Hepatocyte (in vitro differentiated cells): ENCODE data around the gene SEZ6L2. TPM values are rescaled to one million over a fixed set of nuclear protein-coding genes. Genes with fewer than 3 reads are reported as not detected.
"Not testable (repeated sequence)": the region's sequence is repeated elsewhere in the genome, so short reads cannot be mapped to it uniquely, and the experiment has no call there.

Experiments
- DNase-seq: peaks from one replicate; pipeline ENCODE4 v3.0.0-alpha.2; 2016; ENCODE audit warnings: low spot score
- H2AFZ ChIP-seq: fragments of 200-600 bp; sonication (generic); 2 replicates; pipeline ENCODE4 v1.6.0; 2016; ENCODE audit warnings: antibody characterized with exemption, mild to moderate bottlenecking
- H3K27ac ChIP-seq: fragments of 200-600 bp; sonication (generic); 2 replicates; pipeline ENCODE4 v1.5.1; 2016; ENCODE audit warnings: mild to moderate bottlenecking
- H3K27me3 ChIP-seq: fragments of 200-600 bp; sonication (generic); 2 replicates; pipeline ENCODE4 v1.6.1; 2016
- H3K36me3 ChIP-seq: fragments of 200-600 bp; sonication (generic); replicated peaks from 2 replicates; pipeline ENCODE4 v1.5.1; 2016; ENCODE audit warnings: low read depth; ENCODE audit not compliant: insufficient read depth
- H3K4me1 ChIP-seq: fragments of 200-600 bp; sonication (generic); 2 replicates; pipeline ENCODE4 v1.5.1; 2016; ENCODE audit warnings: mild to moderate bottlenecking, moderate library complexity; ENCODE audit not compliant: insufficient read depth
- H3K4me2 ChIP-seq: fragments of 200-600 bp; sonication (generic); 2 replicates; pipeline ENCODE4 v1.6.0; 2016
- H3K4me3 ChIP-seq: fragments of 200-600 bp; sonication (generic); 2 replicates; pipeline ENCODE4 v1.5.1; 2016; ENCODE audit warnings: mild to moderate bottlenecking
- H3K79me2 ChIP-seq: fragments of 200-600 bp; sonication (generic); 2 replicates; pipeline ENCODE4 v1.6.0; 2017; ENCODE audit warnings: mild to moderate bottlenecking
- H3K9me2 ChIP-seq: fragments of 200-600 bp; sonication (generic); replicated peaks from 2 replicates; pipeline ENCODE4 v1.6.0; 2017; ENCODE audit warnings: mild to moderate bottlenecking; ENCODE audit not compliant: insufficient read depth
- H3K9me3 ChIP-seq: fragments of 200-600 bp; sonication (generic); 2 replicates; pipeline ENCODE4 v1.5.1; 2016; ENCODE audit warnings: low read depth, mild to moderate bottlenecking
- H4K20me1 ChIP-seq: fragments of 200-600 bp; sonication (generic); 2 replicates; pipeline ENCODE4 v1.6.0; 2016; ENCODE audit warnings: mild to moderate bottlenecking; ENCODE audit not compliant: insufficient read depth, poor library complexity, severe bottlenecking
- EZH2 ChIP-seq: fragments of 200-600 bp; sonication (generic); IDR thresholded peaks from 2 replicates; pipeline ENCODE4 v1.6.1; 2016; ENCODE audit warnings: antibody characterized with exemption, mild to moderate bottlenecking, borderline replicate concordance
- EZH2phosphoT487 ChIP-seq: fragments of 200-600 bp; sonication (generic); IDR thresholded peaks from one replicate; pipeline ENCODE4 v1.6.1; 2018; ENCODE audit warnings: antibody characterized with exemption, mild to moderate bottlenecking, low read depth, moderate library complexity; ENCODE audit not compliant: unreplicated experiment, severe bottlenecking
- WGBS: methylation state at CpG from one replicate; pipeline ENCODE4 v1.1.6; 2016; ENCODE audit warnings: low lambda C conversion rate; ENCODE audit errors: missing lambda C conversion rate; 5-methylcytosine and 5-hydroxymethylcytosine counted together
- polyA plus RNA-seq: library from polyadenylated mRNA; unstranded; fragments of >200 nt; fragmentation: Nextera tagmentation; extraction: Ambion mirVana; gene quantifications from 2 replicates; pipeline ENCODE4 v1.2.1, GENCODE V29; 2016
- total RNA-seq: library from RNA; depleted of rRNA; stranded (reverse); fragments of >200 nt; gene quantifications from 2 replicates; pipeline ENCODE4 v1.2.3, GENCODE V29; 2014
- TF ChIP-seq, protein P1 (sequence below): fragments of 200-600 bp; sonication (generic); IDR thresholded peaks from 2 replicates; pipeline ENCODE4 v1.5.1; 2016; ENCODE audit warnings: antibody characterized with exemption, mild to moderate bottlenecking; ENCODE audit not compliant: poor library complexity

The SEZ6L2 gene
- total and polyA plus RNA-seq, 2 experiments from 2014 or later: 36.1 to 39.9 TPM

DNA sequence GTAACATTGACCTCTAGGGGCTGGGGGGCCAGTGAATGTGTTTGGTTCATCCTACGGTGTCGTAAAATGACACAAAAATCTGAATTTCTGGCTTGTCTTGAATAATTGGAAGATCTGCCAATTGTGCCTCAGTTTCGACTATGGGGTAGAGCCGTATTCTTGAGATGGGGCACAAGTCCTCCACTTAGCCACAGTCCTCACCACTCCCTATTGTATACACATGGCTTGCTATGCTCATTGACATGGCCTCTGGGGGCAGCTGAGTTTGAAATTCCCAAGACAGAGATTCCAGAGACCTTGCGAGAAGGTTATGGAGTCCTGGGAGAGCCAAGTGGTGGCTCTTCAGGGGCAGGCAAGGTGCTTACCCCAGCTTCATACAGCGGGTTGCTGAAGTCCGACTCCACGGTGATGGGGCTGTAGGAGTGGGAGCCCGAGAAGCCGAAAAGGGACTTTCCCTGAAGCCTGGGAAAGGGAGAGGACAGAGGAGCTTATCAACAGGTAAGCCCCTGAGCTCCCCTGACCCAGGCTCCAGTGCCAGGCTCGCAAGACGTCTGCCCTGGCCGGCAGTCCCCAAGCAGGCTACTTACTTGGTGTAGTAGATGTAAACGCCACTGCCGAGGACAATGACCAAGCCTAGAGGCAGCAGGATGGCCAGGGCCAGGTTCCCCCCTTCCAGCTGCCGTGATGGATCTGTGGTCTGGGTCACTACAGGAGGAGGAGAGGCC lies 27.4 kb downstream of the SEZ6L2 start:
- no peak overlapping the region for H2AFZ ChIP-seq
- no peak overlapping the region for H3K4me2 ChIP-seq
- H3K9me3 ChIP-seq: no peaks in the 10 kb centered on the region
- TF ChIP-seq, protein P1, sequence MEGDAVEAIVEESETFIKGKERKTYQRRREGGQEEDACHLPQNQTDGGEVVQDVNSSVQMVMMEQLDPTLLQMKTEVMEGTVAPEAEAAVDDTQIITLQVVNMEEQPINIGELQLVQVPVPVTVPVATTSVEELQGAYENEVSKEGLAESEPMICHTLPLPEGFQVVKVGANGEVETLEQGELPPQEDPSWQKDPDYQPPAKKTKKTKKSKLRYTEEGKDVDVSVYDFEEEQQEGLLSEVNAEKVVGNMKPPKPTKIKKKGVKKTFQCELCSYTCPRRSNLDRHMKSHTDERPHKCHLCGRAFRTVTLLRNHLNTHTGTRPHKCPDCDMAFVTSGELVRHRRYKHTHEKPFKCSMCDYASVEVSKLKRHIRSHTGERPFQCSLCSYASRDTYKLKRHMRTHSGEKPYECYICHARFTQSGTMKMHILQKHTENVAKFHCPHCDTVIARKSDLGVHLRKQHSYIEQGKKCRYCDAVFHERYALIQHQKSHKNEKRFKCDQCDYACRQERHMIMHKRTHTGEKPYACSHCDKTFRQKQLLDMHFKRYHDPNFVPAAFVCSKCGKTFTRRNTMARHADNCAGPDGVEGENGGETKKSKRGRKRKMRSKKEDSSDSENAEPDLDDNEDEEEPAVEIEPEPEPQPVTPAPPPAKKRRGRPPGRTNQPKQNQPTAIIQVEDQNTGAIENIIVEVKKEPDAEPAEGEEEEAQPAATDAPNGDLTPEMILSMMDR: no peak
- TF ChIP-seq EZH2: no peak
- no peak for TF ChIP-seq EZH2phosphoT487
- no peaks in the 10 kb centered on the region for H4K20me1 ChIP-seq
- no peak for DNase-seq
- no peaks in the 10 kb centered on the region for H3K4me1 ChIP-seq
- no peak overlapping the region for H3K4me3 ChIP-seq
- no peaks in the 10 kb centered on the region for H3K79me2 ChIP-seq
- WGBS: 94% methylated on average over 16 of the region's 16 CpGs
- H3K36me3 ChIP-seq: no peaks in the 10 kb centered on the region
- no peaks in the 10 kb centered on the region for H3K9me2 ChIP-seq
- H3K27me3 ChIP-seq: peaks cover 9% of the 10 kb centered on the region
- H3K27ac ChIP-seq: no peak overlapping the region

DNA sequence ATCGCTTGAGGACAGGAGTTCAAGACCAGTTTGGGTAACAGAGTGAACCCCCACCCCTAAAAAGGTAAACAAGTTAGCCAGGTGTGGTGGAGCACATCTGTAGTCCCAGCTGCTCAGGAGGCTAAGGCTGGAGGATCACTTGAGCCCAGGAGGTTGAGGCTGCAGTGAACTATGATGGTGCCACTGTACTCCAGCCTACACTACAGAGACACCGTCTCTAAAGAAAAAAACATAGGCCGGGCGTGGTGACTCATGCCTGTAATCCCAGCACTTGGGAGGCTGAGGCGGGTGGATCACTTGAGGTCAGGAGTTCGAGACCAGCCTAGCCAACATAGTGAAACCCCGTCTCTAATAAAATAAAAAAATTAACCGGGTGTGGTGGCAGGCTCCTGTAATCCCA lies 30.3 kb downstream of the SEZ6L2 start:
- not testable (repeated sequence) for H3K9me2 ChIP-seq, H3K79me2 ChIP-seq, H3K9me3 ChIP-seq, H3K27ac ChIP-seq, H3K27me3 ChIP-seq, H3K4me2 ChIP-seq, H3K4me3 ChIP-seq, DNase-seq, H3K4me1 ChIP-seq, H2AFZ ChIP-seq, H3K36me3 ChIP-seq, H4K20me1 ChIP-seq
- 91% methylated on average over 8 of the region's 8 CpGs for WGBS

DNA sequence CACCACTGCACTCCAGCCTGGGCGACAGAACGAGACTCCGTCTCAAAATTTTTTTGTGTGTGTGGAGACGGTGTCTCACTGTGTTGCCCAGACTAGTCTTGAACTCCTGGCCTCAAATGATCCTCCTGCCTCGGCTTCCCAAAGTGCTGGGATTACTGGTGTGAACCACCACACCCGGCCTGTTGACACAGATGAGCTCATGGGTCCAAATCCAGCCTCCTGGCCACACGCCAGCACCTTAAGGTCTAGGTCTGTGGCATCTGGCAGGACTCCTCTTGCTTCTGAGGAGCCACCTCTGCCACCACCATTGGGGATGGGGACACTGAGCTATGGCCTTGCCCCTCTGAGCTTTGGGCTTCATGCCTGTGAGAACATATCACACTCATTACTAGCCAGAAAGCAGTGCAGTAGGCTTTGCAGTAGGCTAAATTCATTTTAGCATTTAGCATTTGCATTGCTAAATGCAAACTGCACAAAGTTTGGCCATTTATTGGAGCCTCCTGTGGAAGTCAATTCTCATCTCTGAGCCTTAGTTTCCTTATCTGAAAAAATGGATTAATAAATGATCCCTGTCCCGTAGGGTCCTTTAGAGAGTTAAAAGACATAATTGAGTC lies 30.8 kb downstream of the SEZ6L2 start:
- no peaks in the 10 kb centered on the region for H3K36me3 ChIP-seq
- H3K9me3 ChIP-seq: no peaks in the 10 kb centered on the region
- DNase-seq: no peak
- H3K9me2 ChIP-seq: no peaks in the 10 kb centered on the region
- TF ChIP-seq, protein P1: no peak
- TF ChIP-seq EZH2 (no peak), EZH2phosphoT487 (no peak)
- no peak overlapping the region for H3K4me3 ChIP-seq
- H3K27me3 ChIP-seq: no peaks in the 10 kb centered on the region
- no peaks in the 10 kb centered on the region for H4K20me1 ChIP-seq
- WGBS: 79% methylated on average over 8 of the region's 8 CpGs
- no peaks in the 10 kb centered on the region for H3K79me2 ChIP-seq
- H3K4me1 ChIP-seq: no peaks in the 10 kb centered on the region
- no peak overlapping the region for H3K27ac ChIP-seq
- no peak overlapping the region for H3K4me2 ChIP-seq
- H2AFZ ChIP-seq: no peak overlapping the region

DNA sequence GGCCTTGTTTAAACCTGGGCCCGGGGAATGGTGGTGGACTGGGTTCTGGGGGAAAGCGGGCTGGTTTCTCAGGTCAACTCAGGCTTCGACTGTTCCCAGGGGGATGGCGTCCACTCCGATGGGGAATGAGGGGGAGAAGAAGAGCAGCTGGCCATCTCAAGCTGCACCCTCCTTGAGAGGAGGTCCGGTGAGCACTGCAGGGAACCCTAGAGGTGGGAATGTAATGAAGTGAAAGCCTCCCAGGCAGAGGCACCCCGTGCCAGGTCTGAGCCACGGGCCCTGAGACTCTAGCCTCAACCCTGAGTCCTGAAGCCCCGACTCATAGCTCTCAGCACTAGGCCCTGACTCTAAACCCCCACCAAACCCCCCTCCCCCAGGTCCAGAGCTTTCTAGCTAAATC lies 35.1 kb downstream of the SEZ6L2 start:
- no peaks in the 10 kb centered on the region for H4K20me1 ChIP-seq
- H3K27ac ChIP-seq: no peak overlapping the region
- no peak overlapping the region for H2AFZ ChIP-seq
- 84% methylated on average over 9 of the region's 9 CpGs for WGBS
- peaks cover 21% of the 10 kb centered on the region for H3K79me2 ChIP-seq
- no peak overlapping the region for H3K4me2 ChIP-seq
- H3K4me3 ChIP-seq: no peak overlapping the region
- no peak for DNase-seq
- H3K9me2 ChIP-seq: no peaks in the 10 kb centered on the region
- TF ChIP-seq EZH2phosphoT487 (no peak), EZH2 (no peak)
- TF ChIP-seq, protein P1: no peak
- H3K9me3 ChIP-seq: no peaks in the 10 kb centered on the region
- H3K36me3 ChIP-seq: no peaks in the 10 kb centered on the region
- H3K4me1 ChIP-seq: peaks cover 15% of the 10 kb centered on the region
- H3K27me3 ChIP-seq: no peaks in the 10 kb centered on the region
